Hepatocyte (in vitro differentiated cells): Measurements from ENCODE around the gene MMD.

Source experiments
- EZH2 ChIP-seq: fragments of 200-600 bp; sonication (generic); IDR thresholded peaks from 2 replicates; pipeline ENCODE4 v1.6.1; 2016; ENCODE audit warnings: antibody characterized with exemption, mild to moderate bottlenecking, borderline replicate concordance
- TF ChIP-seq, protein P1 (sequence below): fragments of 200-600 bp; sonication (generic); IDR thresholded peaks from 2 replicates; pipeline ENCODE4 v1.5.1; 2016; ENCODE audit warnings: antibody characterized with exemption, mild to moderate bottlenecking; ENCODE audit not compliant: poor library complexity

GRCh38 chr17:55377671-55378275 lies 43.9 kb downstream of the MMD start:
- TF ChIP-seq, protein P1, sequence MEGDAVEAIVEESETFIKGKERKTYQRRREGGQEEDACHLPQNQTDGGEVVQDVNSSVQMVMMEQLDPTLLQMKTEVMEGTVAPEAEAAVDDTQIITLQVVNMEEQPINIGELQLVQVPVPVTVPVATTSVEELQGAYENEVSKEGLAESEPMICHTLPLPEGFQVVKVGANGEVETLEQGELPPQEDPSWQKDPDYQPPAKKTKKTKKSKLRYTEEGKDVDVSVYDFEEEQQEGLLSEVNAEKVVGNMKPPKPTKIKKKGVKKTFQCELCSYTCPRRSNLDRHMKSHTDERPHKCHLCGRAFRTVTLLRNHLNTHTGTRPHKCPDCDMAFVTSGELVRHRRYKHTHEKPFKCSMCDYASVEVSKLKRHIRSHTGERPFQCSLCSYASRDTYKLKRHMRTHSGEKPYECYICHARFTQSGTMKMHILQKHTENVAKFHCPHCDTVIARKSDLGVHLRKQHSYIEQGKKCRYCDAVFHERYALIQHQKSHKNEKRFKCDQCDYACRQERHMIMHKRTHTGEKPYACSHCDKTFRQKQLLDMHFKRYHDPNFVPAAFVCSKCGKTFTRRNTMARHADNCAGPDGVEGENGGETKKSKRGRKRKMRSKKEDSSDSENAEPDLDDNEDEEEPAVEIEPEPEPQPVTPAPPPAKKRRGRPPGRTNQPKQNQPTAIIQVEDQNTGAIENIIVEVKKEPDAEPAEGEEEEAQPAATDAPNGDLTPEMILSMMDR, result no peak
- TF ChIP-seq EZH2, result no peak
